Fibroblast of peridontal ligament (primary cell): ENCODE data around the gene CRCP.
"Not testable (repeated sequence)": the region's sequence is repeated elsewhere in the genome, so short reads cannot be mapped to it uniquely, and the experiment has no call there.

Experiments
- DNase-seq: peaks from one replicate; pipeline ENCODE4 v3.0.0-alpha.2; 2010; ENCODE audit errors: extremely low read depth

Gene CRCP

GRCh38 chr7:66108410-66108809 is 6.2 kb upstream of the CRCP start:
- DNase-seq = not testable (repeated sequence)

- peak; percentile 84 for DNase-seq
Observed at GRCh38 chr7:66110856-66111255, 3.8 kb upstream of the CRCP start.

DNA sequence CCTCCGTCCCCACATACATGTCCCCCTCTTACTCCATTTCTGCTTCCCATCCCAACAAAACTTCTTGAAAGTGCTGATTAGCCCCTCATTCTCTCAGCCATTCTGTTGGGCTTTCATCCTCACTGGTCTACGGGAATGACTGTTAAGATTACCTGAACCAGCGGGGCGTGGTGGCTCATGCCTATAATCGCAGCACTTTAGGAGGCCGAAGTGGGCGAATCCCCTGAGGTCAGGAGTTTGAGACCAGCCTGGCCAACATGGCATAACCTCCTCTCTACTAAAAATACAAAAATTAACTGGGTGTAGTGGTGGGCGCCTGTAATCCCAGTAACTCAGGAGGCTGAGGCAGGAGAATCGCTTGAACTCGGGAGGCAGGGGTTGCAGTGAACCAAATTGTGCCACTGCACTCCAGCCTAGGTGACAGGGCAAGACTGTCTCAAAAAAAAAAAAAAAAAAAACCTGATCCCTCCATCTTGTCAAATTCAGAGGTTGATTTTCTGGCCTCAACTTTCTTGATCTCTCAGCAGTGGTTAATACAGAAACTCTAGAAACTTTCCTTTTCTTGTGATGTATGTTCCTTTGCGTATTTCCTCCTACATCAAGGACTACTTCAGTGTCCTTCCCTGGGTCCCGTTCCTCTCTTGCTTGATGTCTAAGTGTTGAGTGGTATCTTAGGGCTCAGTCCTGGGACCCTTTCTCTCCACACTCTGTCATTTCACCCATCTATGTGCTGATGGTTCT is 2.2 kb downstream of the CRCP start:
- DNase-seq = not testable (repeated sequence)

DNA sequence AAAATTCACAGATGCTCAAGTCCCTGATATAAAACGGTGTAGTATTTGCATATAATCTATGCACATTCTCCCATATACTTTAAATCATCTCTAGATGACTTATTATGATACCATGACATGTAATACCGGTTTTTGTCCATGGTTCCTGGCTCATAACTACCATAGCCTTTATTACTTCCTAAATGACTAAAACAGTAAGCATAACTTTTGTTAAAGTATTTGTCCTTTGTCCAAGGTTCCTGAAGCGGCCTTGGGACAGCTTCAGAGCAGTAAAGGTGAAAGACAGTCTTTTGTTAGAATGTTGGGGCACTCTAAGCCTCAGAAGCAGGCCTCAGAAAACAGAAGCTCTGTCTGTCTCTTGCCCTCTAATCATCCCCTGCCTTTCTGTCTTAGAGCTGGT is 4.0 kb downstream of the CRCP start:
- DNase-seq = no peak

DNA sequence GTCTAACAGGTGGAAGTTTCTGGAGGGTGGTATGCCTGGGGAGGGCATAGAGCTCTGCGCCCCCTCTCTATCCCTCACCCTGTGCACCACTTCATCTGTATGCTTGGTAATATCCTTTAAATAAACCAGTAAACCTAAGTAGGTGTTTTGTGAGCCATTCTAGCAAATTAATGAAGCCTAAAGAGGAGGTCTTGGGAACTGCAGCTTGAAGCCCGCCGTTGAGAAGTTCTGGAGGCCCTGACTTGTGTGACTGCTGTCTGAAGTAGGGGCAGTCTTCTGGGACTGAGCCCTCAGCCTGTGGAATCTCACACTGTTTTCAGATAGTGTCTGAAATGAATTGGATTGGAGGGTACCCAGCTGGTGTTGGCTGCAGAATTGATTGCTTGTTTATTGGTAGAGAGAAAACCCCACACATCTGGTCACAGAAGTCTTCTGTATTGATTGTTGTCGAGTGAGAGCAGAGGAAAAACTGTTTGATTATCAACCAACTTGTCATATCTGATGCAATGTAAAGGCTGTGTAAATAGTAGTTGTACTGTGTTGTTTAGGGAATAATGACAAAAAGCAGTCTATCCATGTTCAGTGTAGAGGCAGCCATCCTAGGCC is 4.7 kb downstream of the CRCP start:
- no peak for DNase-seq

DNA sequence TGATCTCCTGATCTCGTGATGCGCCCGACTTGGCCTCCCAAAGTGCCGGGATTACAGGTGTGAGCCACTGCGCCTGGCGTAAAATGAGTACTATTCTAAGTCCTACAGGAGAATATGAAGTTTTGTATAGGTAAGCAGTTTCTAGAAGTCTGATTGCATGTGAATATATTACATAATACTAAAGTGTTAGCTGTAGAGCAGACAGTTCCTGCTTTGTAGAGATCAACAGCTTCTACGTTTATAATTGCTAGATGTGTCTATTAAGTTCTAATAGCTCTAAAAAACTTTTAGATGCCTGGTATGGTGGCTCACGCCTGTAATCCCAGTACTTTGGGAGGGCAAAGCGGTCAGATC is 8.5 kb downstream of the CRCP start:
- DNase-seq = no peak

DNA sequence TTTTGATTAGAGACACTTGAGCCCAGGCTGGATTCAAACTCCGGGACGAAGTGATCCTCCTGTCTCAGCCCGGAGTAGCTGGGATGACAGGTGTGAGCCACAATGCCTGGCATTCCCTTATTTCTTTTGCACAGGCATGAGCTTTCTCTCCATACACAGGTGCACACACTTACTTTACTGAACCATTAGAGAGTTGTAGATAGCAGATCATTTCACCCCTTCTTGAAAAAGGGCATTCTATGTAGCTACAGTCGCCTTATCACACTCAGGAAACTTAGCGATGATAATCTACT is 9.9 kb downstream of the CRCP start:
- not testable (repeated sequence) for DNase-seq

- DNase-seq = peak; percentile 64
Observed at GRCh38 chr7:66125052-66125694, 10.5 kb downstream of the CRCP start.

DNA sequence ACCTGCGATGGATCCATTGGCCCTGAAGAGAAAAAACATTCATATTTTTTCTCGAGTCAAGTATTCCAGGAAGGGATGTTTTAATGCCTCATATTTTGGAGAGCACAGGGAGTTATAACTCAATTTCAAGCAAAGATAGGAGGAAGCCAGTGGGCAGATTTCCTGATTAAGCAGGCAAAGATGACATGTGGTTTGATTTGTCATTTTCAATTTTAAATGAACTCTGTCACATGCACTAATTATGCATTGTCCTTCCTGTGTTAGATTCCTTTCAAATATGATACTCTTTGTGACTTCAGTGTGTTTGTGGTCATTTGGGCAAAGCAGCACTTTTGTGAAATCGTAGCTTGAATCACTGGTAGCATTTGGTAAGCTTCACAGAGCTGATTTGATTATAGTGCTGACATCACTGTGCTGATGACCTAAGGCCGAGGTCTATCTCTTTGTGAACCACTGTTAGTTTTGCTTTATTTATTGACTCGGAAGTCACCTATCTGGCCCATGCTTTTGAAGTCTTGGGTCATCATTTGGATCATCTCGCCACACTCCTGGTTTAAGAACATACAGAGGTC is 11.2 kb downstream of the CRCP start:
- DNase-seq = peak; percentile 56

DNA sequence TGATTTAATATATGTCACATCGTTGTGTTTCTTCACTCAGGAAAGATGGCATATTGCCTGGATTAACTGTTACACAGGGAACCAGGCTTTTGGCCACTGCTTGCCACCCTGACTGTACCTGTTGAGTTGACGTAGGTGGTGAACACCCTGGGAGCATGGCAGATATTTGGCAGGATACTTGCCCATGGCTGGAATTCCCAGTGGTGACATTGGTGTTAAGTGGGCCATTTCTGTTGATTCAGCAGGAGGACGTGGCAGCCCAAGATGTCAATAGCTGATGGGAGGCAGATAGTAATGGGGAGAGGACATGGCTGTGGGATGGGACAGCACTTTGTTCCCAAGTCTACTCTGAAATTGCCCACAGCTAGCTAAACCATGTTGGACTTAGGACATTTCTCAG is 12.5 kb downstream of the CRCP start:
- DNase-seq = not testable (repeated sequence)

GRCh38 chr7:66138994-66139752 is 24.5 kb downstream of the CRCP start:
- no peak for DNase-seq

- DNase-seq = peak; percentile 84
Observed at GRCh38 chr7:66140924-66141323, 26.3 kb downstream of the CRCP start.

DNA sequence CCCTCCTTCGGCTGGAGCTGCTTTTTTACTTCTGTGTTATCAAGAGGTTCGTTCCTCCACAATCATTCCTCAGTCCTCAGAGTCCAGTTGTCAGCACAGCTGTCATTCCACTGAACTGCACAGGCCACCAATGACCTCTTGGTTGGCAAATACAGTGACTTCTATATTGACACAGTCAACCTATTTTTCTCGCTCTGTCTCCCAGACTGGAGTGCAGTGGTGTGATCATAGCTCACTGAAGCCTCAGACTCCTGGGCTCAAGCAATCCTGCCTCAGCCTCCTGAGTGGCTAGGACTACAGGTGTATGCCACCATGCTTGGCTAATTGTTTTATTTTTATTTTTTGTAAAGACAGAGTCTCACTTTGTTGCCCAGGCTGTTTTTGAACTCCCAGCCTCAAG is 27.7 kb downstream of the CRCP start:
- DNase-seq = no peak

- no peak for DNase-seq
Observed at GRCh38 chr7:66142996-66143395, 28.3 kb downstream of the CRCP start.

GRCh38 chr7:66143876-66144332 is 29.3 kb downstream of the CRCP start:
- no peak for DNase-seq

- DNase-seq = peak; percentile 39
Observed at GRCh38 chr7:66145400-66146104, 30.9 kb downstream of the CRCP start.

DNA sequence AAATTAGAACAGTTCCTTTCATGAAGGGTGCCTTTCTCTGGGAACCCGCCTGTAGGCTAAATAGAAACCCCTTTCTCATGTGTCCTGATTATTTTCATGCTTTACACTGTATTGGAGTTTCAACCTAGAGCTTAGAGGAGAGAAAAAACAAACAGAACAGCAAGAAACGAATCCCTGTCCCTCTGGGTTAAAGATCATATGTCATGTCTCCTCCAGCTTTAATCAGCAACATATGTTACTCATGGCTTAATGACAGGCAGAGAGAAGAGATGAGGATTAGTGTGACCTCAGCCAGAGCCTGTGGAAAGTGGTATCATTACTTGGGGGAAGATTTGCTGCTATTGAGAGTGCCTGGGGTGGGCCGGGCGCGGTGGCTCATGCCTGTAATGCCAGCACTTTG is 32.1 kb downstream of the CRCP start:
- peak; percentile 87 for DNase-seq

- DNase-seq = not testable (repeated sequence)
Observed at GRCh38 chr7:66147657-66148056, 33.0 kb downstream of the CRCP start.

DNA sequence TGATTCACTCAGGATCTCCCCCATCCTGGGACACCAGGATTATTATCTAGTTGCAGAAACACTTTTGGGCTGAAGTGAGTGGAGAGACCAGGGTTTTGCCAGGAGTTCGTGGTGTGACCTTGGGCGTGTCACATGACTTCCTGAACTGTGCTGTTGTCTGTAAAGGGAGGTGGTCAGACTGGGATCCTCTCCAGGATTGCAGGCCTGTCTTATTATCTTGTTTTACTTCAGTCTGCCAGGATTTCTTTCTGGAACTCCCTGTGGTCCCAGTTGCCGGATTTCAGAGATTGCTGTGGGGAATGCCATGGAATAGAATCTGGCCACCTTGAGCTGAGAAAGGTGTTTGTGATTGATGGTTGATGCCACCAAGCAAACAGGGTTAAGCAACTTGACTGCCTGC is 35.8 kb downstream of the CRCP start:
- DNase-seq = peak; percentile 92

- DNase-seq = peak; percentile 92
Observed at GRCh38 chr7:66152371-66153191, 37.9 kb downstream of the CRCP start.

DNA sequence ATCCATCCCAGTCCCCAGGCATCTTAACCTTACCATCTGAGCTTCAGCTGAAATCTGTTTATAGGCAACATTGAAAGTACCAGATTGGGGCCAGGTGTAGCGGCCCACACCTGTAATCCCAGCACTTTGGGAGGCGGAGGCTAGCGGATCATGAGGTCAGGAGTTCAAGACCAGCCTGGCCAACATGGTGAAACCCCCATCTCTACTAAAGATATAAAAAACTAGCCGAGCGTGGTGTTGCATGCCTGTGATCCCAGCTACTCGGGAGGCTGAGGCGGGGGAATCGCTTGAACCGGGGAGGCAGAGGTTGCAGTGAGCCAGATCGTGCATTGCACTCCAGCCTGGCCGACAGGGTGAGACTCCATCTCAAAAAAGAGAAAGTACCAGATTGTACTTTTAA is 39.0 kb downstream of the CRCP start:
- no peak for DNase-seq
